K562 (cell line): ENCODE results near the gene TNMD. TPM values are rescaled to one million over a fixed set of nuclear protein-coding genes. Genes with fewer than 3 reads are reported as not detected.

Experiments
- ATAC-seq: fragments of 200-7000 bp; cut with Tn5 transposase; 3 replicates; pipeline ENCODE4 v1.9.1; 2020; ENCODE audit warnings: moderate library complexity
- BruUV-seq: library from RNA; stranded (reverse); fragments of 400-500 nt; replicated peaks from 2 replicates; lab custom pipeline; 2021; lab: Mats Ljungman, UMichigan
- CTCF ChIA-PET: fragments of 300-600 bp; formaldehyde crosslinking; extraction: SDS; loops from one replicate; lab custom pipeline; 2021; ENCODE audit warnings: low intra/inter-chr PET ratio; lab: Yijun Ruan, JAX
- POLR2A ChIA-PET: fragments of 300-600, 350-650 bp; sonication (Branson Sonifier 250); formaldehyde crosslinking; extraction: SDS; loops from one replicate; lab custom pipeline; 2021; ENCODE audit warnings: antibody characterized with exemption, inconsistent platforms; lab: Yijun Ruan, JAX
- DNase-seq, 4 experiments: peaks; one replicate each; pipeline versions ENCODE4 v3.0.0 to v3.0.0-alpha.2; 2011 to 2018; ENCODE audit warnings: low spot score in 3 of 4, mixed read lengths in 3 of 4; ENCODE audit errors: extremely low read depth in 1 of 4
- FAIRE-seq: peaks from 2 replicates; lab custom pipeline; 2011; peaks lifted over from hg19 to GRCh38; lab: Jason Lieb, UNC
- H2AFZ ChIP-seq: 2 replicates; pipeline ENCODE4 v1.6.0; 2011; ENCODE audit warnings: low read depth, low read length, control low read depth, inconsistent platforms
- H3K27ac ChIP-seq: fragments of 200-600 bp; 3 replicates; pipeline ENCODE4 v1.8.0; 2011; ENCODE audit warnings: low read depth, mild to moderate bottlenecking, control low read depth, inconsistent platforms, low read length, moderate library complexity, mixed read lengths; ENCODE audit errors: extremely low read depth
- H3K27me3 ChIP-seq, 2 experiments: fragments of 300-600 bp in 1 of 2; 2 replicates in 1 of 2; 3 replicates in 1 of 2; pipeline versions ENCODE4 v1.6.0 to v1.8.0; 2011; ENCODE audit warnings: inconsistent platforms in 2 of 2, low read length in 2 of 2, mild to moderate bottlenecking in 1 of 2, mixed read lengths in 1 of 2, moderate library complexity in 1 of 2; ENCODE audit not compliant: control insufficient read depth in 2 of 2, insufficient read depth in 2 of 2
- H3K36me3 ChIP-seq: fragments of 300-600 bp; 3 replicates; pipeline ENCODE4 v1.8.0; 2011; ENCODE audit warnings: mild to moderate bottlenecking, low read length, inconsistent platforms; ENCODE audit not compliant: control insufficient read depth, insufficient read depth
- H3K4me1 ChIP-seq, 2 experiments: fragments of 200-600 bp in 1 of 2; replicated peaks in 1 of 2; 2 replicates in 1 of 2; 3 replicates in 1 of 2; pipeline versions ENCODE4 v1.5.1 to v1.8.0; 2011; ENCODE audit warnings: inconsistent platforms in 2 of 2, low read length in 2 of 2, mild to moderate bottlenecking in 1 of 2, mixed read lengths in 1 of 2, moderate library complexity in 1 of 2; ENCODE audit not compliant: control insufficient read depth in 2 of 2, insufficient read depth in 2 of 2
- H3K4me2 ChIP-seq: 2 replicates; pipeline ENCODE4 v1.6.1; 2011; ENCODE audit warnings: low read length, control low read depth, inconsistent platforms, mixed read lengths; ENCODE audit not compliant: insufficient read depth
- H3K4me3 ChIP-seq: fragments of 200-600 bp; sonication (generic), shearing (Covaris generic); 2 replicates; pipeline ENCODE4 v1.5.1; 2016; ENCODE audit warnings: control low read depth, inconsistent platforms
- H3K79me2 ChIP-seq: fragments of 200-600 bp; 3 replicates; pipeline ENCODE4 v1.8.0; 2011; ENCODE audit warnings: low read length, inconsistent platforms; ENCODE audit not compliant: control insufficient read depth, insufficient read depth
- H3K9ac ChIP-seq, 2 experiments: 2 replicates each; pipeline versions ENCODE4 v1.6.0 to v1.6.1; 2011; ENCODE audit warnings: low read depth in 2 of 2, low read length in 2 of 2, control low read depth in 1 of 2, inconsistent platforms in 1 of 2, mild to moderate bottlenecking in 1 of 2, mixed read lengths in 1 of 2; ENCODE audit not compliant: insufficient read depth in 1 of 2
- H3K9me1 ChIP-seq: one replicate; pipeline ENCODE4 v1.6.0; 2011; ENCODE audit warnings: inconsistent platforms, mild to moderate bottlenecking, low read length, moderate library complexity; ENCODE audit not compliant: control insufficient read depth, insufficient read depth
- H3K9me3 ChIP-seq: replicated peaks from 2 replicates; pipeline ENCODE4 v1.5.1; 2011; ENCODE audit warnings: low read depth, low read length, inconsistent platforms; ENCODE audit not compliant: control insufficient read depth, insufficient read depth
- H4K20me1 ChIP-seq: replicated peaks from 2 replicates; pipeline ENCODE4 v1.6.1; 2011; ENCODE audit warnings: low read length, inconsistent platforms, mixed read lengths; ENCODE audit not compliant: control insufficient read depth, insufficient read depth
- CREB3L1 ChIP-seq: fragments of 450-650 bp; IDR thresholded peaks from 2 replicates; pipeline ENCODE4 v1.6.1; 2014; ENCODE audit warnings: low read depth, mild to moderate bottlenecking, moderate library complexity, borderline replicate concordance
- NR2C2 ChIP-seq, 2 experiments: fragments of 200-800 bp in 1 of 2; sonication (Bioruptor generic) in 1 of 2; sonication (generic) in 1 of 2; formaldehyde crosslinking in 1 of 2; IDR thresholded peaks; 2 replicates each; pipeline versions ENCODE4 v1.6.1 to v1.8.0; 2016 to 2022; ENCODE audit warnings: mild to moderate bottlenecking in 1 of 2, missing compliant biosample characterization in 1 of 2, missing genetic modification characterization in 1 of 2, missing genetic modification reagents in 1 of 2
- RBM22 ChIP-seq: fragments of 200-400 bp; formaldehyde crosslinking; IDR thresholded peaks from 2 replicates; pipeline ENCODE4 v1.6.1; 2018; ENCODE audit warnings: low read length, low read depth; ENCODE audit not compliant: poor library complexity, severe bottlenecking
- U2AF2 ChIP-seq: fragments of 200-400 bp; formaldehyde crosslinking; optimal IDR thresholded peaks from 2 replicates; pipeline ENCODE3; 2017; ENCODE audit warnings: low read depth, mild to moderate bottlenecking, low read length
- ZNF707 ChIP-seq: fragments of 250-450 bp; sonication (Bioruptor Pico); conservative IDR thresholded peaks from 2 replicates; pipeline ENCODE4 v1.8.0; 2022; ENCODE audit warnings: inconsistent platforms, mild to moderate bottlenecking, moderate library complexity
- WGBS: fragments of 100-300 bp; shearing (Covaris generic); methylation state at CpG from one replicate; pipeline ENCODE4 v1.1.6; 2016; ENCODE audit warnings: low coverage, mixed read lengths; ENCODE audit not compliant: insufficient coverage; ENCODE audit errors: missing lambda C conversion rate; 5-methylcytosine and 5-hydroxymethylcytosine counted together
- in situ Hi-C: fragments of 300-500 bp; cut with MboI; formaldehyde crosslinking; loops from 4 replicates; pipeline ENCODE4 v1.15.0; 2018; ENCODE audit warnings: inconsistent platforms, mixed read lengths
- intact Hi-C: fragments of 100-400 bp; cut with micrococcal nuclease; formaldehyde crosslinking; loops from 2 replicates; pipeline ENCODE4 v1.14.2; 2022
- polyA plus RNA-seq, 8 experiments: library from polyadenylated mRNA; depleted of rRNA in 4 of 8; stranded (reverse) in 5 of 8; unstranded in 3 of 8; fragments of >200 nt; fragmentation: Nextera tagmentation in 2 of 8; fragmentation: Illumina TruSeq in 1 of 8; extraction: Ambion mirVana in 2 of 8; extraction: Trizol in 1 of 8; gene quantifications; 2 replicates each; pipeline versions ENCODE4 v1.2.1 to v1.2.3, GENCODE V29; 2011 to 2014; ENCODE audit warnings: inconsistent platforms in 1 of 8, missing spikeins in 1 of 8
- total RNA-seq, 7 experiments: library from RNA; depleted of rRNA in 6 of 7; stranded (reverse); fragments of >200 nt in 6 of 7; fragmentation: Illumina TruSeq in 2 of 7; extraction: Trizol in 2 of 7; gene quantifications; 2 replicates each; pipeline versions ENCODE4 v1.2.1 to v1.2.3, GENCODE V29; 2011 to 2021; ENCODE audit warnings: low replicate concordance in 1 of 7

TNMD gene
- total and polyA plus RNA-seq, 9 of the 15 experiments (the other 6 are each of a cell fraction or from before 2014, with no cell fraction given) = not detected

- TF ChIP-seq CREB3L1 = no peak
These were observed 38.3 kb downstream of the TNMD start (continued) for GRCh38 chrX:100623001-100623400.

GRCh38 chrX:100625985-100626491, 41.3 kb downstream of the TNMD start:
- Histone ChIP-seq H3K4me2 (no peak overlapping the region), H3K79me2 (no peaks in the 10 kb centered on the region), H2AFZ (no peak overlapping the region), H3K9me1 (no peaks in the 10 kb centered on the region), H3K9me3 (no peaks in the 10 kb centered on the region), H4K20me1 (no peaks in the 10 kb centered on the region), H3K27me3 (no peaks in the 10 kb centered on the region)
- intact Hi-C loops (no loop called here), in situ Hi-C loops (no loop called here)
- FAIRE-seq = no peak
- POLR2A ChIA-PET = no interaction called here
- 0% methylated on average over 5 of the region's 5 CpGs for WGBS
- TF ChIP-seq ZNF707 (CRISPR knock-in tag) = no peak
- TF ChIP-seq NR2C2 (CRISPR knock-in tag; IDR thresholded peaks at IDR 0.05) = no peak
- no peak for TF ChIP-seq NR2C2 (tag; IDR thresholded peaks at IDR 0.05)
- TF ChIP-seq RBM22 = no peak
- no peak for TF ChIP-seq U2AF2
- TF ChIP-seq, all 486 proteins: peak for 0
- CTCF ChIA-PET = no interaction called here
- no peak overlapping the region for H3K9ac ChIP-seq
- H3K36me3 ChIP-seq = no peaks in the 10 kb centered on the region
- H3K27ac ChIP-seq = no peak overlapping the region
- no TSS peak for BruUV-seq
- DNase-seq = no peak
- no peaks in the 10 kb centered on the region for H3K4me1 ChIP-seq
- no peak for ATAC-seq
- H3K4me3 ChIP-seq = no peak overlapping the region
